ENCODE measurements around the gene TREH.

TREH gene

GRCh38 chr11:118608360-118609227 lies 70.9 kb downstream of the TREH start:
- DNase-seq: peak; percentile 67

GRCh38 chr11:118607401-118608359 lies 71.8 kb downstream of the TREH start, which contains the start of gene PHLDB1:
Gene PHLDB1 (plus strand): TSS chr11:118607615. CDS start chr11:118613837, 6,222 bp downstream.
- peak; percentile 32 for DNase-seq

All from activated CD4-positive, alpha-beta T cell treated with anti-CD3 and anti-CD28 coated beads, Interleukin-10, Interleukin-2, amounts not matched to agents 100 ng/mL and 50 ng/mL, durations not matched to agents 16 hours and 8 hours (primary cell).